ENCODE measurements around the gene RPL31. TPM values are rescaled to one million over a fixed set of nuclear protein-coding genes. Genes with fewer than 3 reads are reported as not detected.

RPL31 gene
- total RNA-seq = 320 and 979 TPM in 2 replicates

GRCh38 chr2:101001691-101002561 lies at the start of gene RPL31:
RPL31 (plus strand) TSS chr2:101002289; CDS start chr2:101002702, 413 bp downstream.

Other genes starting within 250 kb of the RPL31 start
- 17.2 and 27.4 TPM in 2 replicates for gene NPAS2, start 182.2 kb upstream of the RPL31 start, total RNA-seq
- gene TBC1D8, start 149.1 kb downstream of the RPL31 start, total RNA-seq = 8.1 and 19.5 TPM in 2 replicates